ENCODE data around the gene DNAJC1.

Gene DNAJC1

GRCh38 chr10:22010539-22010938 lies 7.0 kb upstream of the DNAJC1 start:
- DNase-seq (ENCODE audit: low read depth, low spot score), result no peak

GRCh38 chr10:22006379-22006884 lies 2.9 kb upstream of the DNAJC1 start:
- DNase-seq (ENCODE audit: low read depth, low spot score), result no peak

GRCh38 chr10:22005763-22006162 lies 2.2 kb upstream of the DNAJC1 start:
- DNase-seq (ENCODE audit: low read depth, low spot score), result no peak

GRCh38 chr10:22003964-22004281 lies 393 bp upstream of the DNAJC1 start:
- DNase-seq (ENCODE audit: low read depth, low spot score), result no peak

GRCh38 chr10:22002591-22003176 lies 846 bp downstream of the DNAJC1 start:
- no peak for DNase-seq (ENCODE audit: low read depth, low spot score)

GRCh38 chr10:21995557-21995956 lies 8.0 kb downstream of the DNAJC1 start:
- no peak for DNase-seq (ENCODE audit: low read depth, low spot score)

- no peak for DNase-seq (ENCODE audit: low read depth, low spot score)
Measured at GRCh38 chr10:21993360-21994001, 10.0 kb downstream of the DNAJC1 start.

GRCh38 chr10:21991785-21992184 lies 11.7 kb downstream of the DNAJC1 start:
- DNase-seq (ENCODE audit: low read depth, low spot score), result no peak

- no peak for DNase-seq (ENCODE audit: low read depth, low spot score)
Measured at GRCh38 chr10:21990449-21990848, 13.1 kb downstream of the DNAJC1 start.

- DNase-seq (ENCODE audit: low read depth, low spot score), result no peak
Measured at GRCh38 chr10:21989453-21990154, 13.9 kb downstream of the DNAJC1 start.

GRCh38 chr10:21985541-21985940 lies 18.0 kb downstream of the DNAJC1 start:
- DNase-seq (ENCODE audit: low read depth, low spot score), result no peak

GRCh38 chr10:21981118-21981517 lies 22.4 kb downstream of the DNAJC1 start:
- no peak for DNase-seq (ENCODE audit: low read depth, low spot score)

- no peak for DNase-seq (ENCODE audit: low read depth, low spot score)
Measured at GRCh38 chr10:21980691-21981090, 22.8 kb downstream of the DNAJC1 start.

- DNase-seq (ENCODE audit: low read depth, low spot score), result no peak
Measured at GRCh38 chr10:21978191-21978862, 25.2 kb downstream of the DNAJC1 start.

- peak; percentile 64 for DNase-seq (ENCODE audit: low read depth, low spot score)
Measured at GRCh38 chr10:21976739-21977138, 26.8 kb downstream of the DNAJC1 start.

GRCh38 chr10:21976280-21976679 lies 27.2 kb downstream of the DNAJC1 start:
- no peak for DNase-seq (ENCODE audit: low read depth, low spot score)

GRCh38 chr10:21975378-21975990 lies 28.0 kb downstream of the DNAJC1 start:
- DNase-seq (ENCODE audit: low read depth, low spot score), result no peak

- DNase-seq (ENCODE audit: low read depth, low spot score), result no peak
Measured at GRCh38 chr10:21972584-21972983, 30.9 kb downstream of the DNAJC1 start.

GRCh38 chr10:21969326-21970287 lies 33.9 kb downstream of the DNAJC1 start:
- DNase-seq (ENCODE audit: low read depth, low spot score), result no peak

GRCh38 chr10:21964983-21965665 lies 38.4 kb downstream of the DNAJC1 start:
- no peak for DNase-seq (ENCODE audit: low read depth, low spot score)

Measured in iPS DF 19.7 (cell line).